RWPE1 (cell line): ENCODE results near the gene FBXO45.
"Not testable (repeated sequence)": the region's sequence is repeated elsewhere in the genome, so short reads cannot be mapped to it uniquely, and the experiment has no call there.

Experiments used
- CTCF ChIA-PET: fragments of 350-600 bp; sonication (Branson Sonifier 250); formaldehyde crosslinking; extraction: SDS; loops from one replicate; lab custom pipeline; 2021; lab: Yijun Ruan, JAX
- POLR2A ChIA-PET: fragments of 400-600 bp; formaldehyde crosslinking; extraction: SDS; loops from one replicate; lab custom pipeline; 2020; ENCODE audit warnings: antibody characterized with exemption; ENCODE audit not compliant: low non-redundant PET; lab: Yijun Ruan, JAX
- DNase-seq: peaks from one replicate; pipeline ENCODE4 v3.0.0; 2012; ENCODE audit warnings: low spot score
- H3K27ac ChIP-seq: fragments of 450-650 bp; 2 replicates; pipeline ENCODE4 v1.5.1; 2017
- TF ChIP-seq, protein P1 (sequence below): fragments of 450-650 bp; conservative IDR thresholded peaks from 2 replicates; pipeline ENCODE4 v1.5.1; 2017; ENCODE audit warnings: low read depth, mild to moderate bottlenecking

The FBXO45 gene

DNA sequence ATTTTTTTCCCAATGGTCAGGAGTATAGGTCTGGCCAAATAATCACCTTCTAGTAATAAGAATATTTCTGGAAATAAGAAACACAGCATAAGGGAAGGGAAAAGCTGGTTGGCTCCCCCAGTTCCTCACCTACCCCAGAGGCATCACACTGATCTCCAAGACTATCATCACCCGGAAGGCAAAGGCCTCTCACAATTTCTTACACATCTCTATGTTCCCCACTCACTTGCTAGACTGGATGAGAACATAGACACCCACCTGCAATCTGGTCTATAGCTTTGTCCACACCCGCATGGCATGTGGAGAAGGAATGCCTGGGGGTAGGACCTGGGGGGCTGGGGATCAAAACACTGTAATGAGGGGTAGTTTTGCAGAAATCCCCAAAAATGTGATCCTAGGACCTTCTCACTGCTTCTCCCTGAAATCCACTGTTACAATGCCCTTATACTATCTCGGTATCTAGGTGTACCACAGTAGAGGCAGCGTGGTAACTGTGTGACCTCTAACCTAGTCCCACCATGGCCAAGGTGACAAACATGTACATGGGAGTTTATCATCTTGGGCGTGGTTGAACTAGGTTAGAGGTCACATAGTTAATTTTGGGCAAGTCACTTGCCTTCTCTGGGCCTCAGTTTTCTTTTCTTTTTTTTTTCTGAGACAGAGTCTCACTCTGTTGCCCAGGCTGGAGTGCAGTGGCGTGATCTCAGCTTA is 41.5 kb downstream of the FBXO45 start:
- CTCF ChIA-PET, result interaction anchor here (0.5 to 3.1 kb wide), 23 partner anchors 13 to 1093 kb away, joined by 3 to 41 read pairs (median 4); no protein-coding TSS in a partner anchor
- TF ChIP-seq, protein P1, sequence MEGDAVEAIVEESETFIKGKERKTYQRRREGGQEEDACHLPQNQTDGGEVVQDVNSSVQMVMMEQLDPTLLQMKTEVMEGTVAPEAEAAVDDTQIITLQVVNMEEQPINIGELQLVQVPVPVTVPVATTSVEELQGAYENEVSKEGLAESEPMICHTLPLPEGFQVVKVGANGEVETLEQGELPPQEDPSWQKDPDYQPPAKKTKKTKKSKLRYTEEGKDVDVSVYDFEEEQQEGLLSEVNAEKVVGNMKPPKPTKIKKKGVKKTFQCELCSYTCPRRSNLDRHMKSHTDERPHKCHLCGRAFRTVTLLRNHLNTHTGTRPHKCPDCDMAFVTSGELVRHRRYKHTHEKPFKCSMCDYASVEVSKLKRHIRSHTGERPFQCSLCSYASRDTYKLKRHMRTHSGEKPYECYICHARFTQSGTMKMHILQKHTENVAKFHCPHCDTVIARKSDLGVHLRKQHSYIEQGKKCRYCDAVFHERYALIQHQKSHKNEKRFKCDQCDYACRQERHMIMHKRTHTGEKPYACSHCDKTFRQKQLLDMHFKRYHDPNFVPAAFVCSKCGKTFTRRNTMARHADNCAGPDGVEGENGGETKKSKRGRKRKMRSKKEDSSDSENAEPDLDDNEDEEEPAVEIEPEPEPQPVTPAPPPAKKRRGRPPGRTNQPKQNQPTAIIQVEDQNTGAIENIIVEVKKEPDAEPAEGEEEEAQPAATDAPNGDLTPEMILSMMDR, result no peak
- POLR2A ChIA-PET, result no interaction called here
- no peak for DNase-seq
- no peak overlapping the region for H3K27ac ChIP-seq

DNA sequence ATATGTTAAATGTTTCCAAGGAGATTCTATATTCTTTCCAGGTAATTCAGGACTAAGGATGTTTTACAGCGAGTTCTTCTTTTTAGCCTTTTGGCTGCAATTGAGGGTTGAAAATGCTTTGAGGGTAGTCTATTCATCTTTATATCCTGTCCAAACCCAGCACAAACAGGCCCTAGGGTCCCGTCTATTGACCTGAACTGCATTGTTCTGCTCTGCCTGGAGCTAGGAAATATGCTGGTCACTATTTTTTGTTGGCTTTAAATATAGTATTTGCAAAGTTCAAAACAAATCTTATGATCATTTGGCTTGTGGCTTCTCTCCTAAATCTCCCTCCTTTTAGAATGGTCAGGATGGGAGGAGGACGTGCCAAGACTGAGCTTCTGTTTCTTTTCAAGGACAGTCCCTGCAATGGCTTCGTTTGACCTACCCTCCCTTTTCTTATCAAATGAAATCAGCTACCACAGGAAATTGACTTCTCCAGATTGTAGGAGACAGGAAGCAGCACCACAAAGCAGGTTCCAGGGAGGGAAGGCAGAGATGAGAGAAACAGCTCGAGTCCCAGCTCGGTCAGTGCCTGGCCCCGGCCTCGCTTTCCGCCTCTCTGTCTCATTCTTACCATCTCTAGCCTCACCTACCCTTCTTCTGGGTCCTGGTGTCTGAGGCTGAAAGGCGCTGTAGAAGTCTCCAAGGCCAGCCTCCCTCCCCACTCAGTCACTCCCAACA is 43.5 kb downstream of the FBXO45 start:
- ChIA-PET CTCF (interaction anchor here (0.7 to 1.7 kb wide), 2 partner anchors 73 to 1062 kb away, joined by 3 to 12 read pairs; no protein-coding TSS in a partner anchor), POLR2A (no interaction called here)
- peak overlapping the region; percentile 41; the same call in 1 of the 2 replicates for H3K27ac ChIP-seq
- TF ChIP-seq, protein P1, result no peak
- DNase-seq, result no peak

DNA sequence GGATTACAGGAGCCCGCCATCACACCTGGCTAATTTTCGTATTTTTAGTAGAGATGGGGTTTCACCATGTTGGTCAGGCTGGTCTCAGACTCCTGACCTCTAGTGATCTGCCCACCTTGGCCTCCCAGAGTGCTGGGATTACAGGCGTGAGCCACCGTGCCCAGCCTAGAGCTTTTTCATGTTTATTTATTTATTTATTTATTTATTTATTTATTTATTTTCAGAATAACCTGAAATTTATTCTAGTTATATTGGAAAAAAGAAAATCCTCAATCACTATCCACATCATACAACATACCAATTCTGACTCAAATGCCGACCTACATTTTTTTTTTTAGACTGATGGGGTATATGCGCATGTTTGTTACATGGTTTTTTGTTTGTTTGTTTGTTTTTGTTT is 46.8 kb downstream of the FBXO45 start:
- DNase-seq, POLR2A ChIA-PET, H3K27ac ChIP-seq: not testable (repeated sequence)
- CTCF ChIA-PET, result interaction anchor here (0.6 to 0.7 kb wide), 2 partner anchors 86 to 100 kb away, joined by 3 to 4 read pairs; no protein-coding TSS in a partner anchor

DNA sequence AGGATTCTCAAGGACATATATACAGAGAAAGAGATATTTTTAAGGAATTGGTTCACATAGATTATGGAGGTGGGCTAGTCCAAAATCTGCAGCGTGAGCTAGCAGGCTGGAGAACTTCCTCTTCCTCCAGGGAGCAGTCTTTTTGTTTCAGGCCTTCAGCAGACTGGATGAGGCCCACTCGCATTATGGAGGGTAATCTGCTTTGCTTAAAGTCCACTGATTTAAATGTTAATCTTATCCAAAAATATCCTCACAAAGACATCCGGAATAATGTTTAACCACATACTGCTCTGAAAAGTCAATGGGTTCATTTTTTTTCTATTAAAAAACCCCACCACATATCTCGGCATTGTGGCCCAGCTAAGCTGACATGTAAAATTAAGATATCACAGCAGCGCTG is 48.8 kb downstream of the FBXO45 start:
- CTCF ChIA-PET, result interaction anchor here (0.6 kb wide), 1 partner anchor 360 kb away, joined by 3 read pairs; no protein-coding TSS in a partner anchor
- POLR2A ChIA-PET, result no interaction called here
- TF ChIP-seq, protein P1, result no peak
- DNase-seq, result no peak
- H3K27ac ChIP-seq, result no peak overlapping the region

DNA sequence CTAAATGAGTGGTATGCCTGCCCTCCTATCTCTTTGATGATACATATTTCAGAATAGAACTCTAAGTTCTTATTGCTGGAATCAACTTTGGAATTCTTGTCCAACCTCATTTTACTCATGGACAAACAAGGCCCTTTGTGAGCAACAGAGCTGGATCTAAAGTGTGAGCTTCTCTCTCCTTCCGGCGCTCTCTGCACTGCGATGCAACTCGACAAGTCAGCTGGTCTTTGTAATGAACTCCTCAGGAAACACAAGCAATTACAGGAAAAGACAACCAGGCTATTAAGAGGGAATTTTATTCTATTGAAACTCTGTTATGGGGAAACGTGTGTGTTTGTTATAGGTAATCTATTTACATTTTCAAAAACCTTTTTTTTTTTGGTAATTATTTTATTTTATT is 50.8 kb downstream of the FBXO45 start:
- ChIA-PET POLR2A (no interaction called here), CTCF (interaction anchor here (0.6 kb wide), 1 partner anchor 210 kb away, joined by 4 read pairs; no protein-coding TSS in a partner anchor)
- no peak for DNase-seq
- TF ChIP-seq, protein P1, result no peak
- no peak overlapping the region for H3K27ac ChIP-seq

DNA sequence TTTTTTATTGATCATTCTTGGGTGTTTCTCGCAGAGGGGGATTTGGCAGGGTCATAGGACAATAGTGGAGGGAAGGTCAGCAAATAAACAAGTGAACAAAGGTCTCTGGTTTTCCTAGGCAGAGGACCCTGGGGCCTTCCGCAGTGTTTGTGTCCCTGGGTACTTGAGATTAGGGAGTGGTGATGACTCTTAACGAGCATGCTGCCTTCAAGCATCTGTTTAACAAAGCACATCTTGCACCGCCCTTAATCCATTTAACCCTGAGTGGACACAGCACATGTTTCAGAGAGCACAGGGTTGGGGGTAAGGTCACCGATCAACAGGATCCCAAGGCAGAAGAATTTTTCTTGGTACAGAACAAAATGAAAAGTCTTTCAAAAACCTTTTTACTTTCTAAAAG is 51.2 kb downstream of the FBXO45 start:
- CTCF ChIA-PET, result interaction anchor here (0.6 kb wide), 1 partner anchor 246 kb away, joined by 4 read pairs; no protein-coding TSS in a partner anchor
- H3K27ac ChIP-seq, POLR2A ChIA-PET, DNase-seq: not testable (repeated sequence)

DNA sequence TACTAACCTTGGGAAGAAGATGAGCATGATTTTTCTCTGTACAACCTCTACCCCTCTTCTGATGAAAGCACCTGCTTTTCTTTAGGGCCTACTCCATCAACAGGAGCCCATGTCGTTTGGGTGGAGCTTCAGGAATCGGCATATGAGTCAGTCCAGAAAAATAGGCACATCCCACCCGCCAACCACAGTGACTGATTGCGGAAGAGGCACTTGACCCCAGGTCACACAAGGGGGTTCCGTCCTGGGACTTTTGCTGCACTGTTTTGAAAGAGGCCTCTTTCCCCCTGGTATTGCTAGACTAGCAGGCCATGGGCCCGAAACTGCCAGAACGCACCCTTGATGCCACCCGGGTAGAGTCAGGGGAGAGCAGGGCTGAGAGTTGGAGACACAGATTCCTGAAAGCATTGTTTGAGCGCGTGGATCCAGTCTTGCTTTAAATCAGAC is 51.7 kb downstream of the FBXO45 start:
- TF ChIP-seq, protein P1, result no peak
- POLR2A ChIA-PET, result no interaction called here
- CTCF ChIA-PET, result interaction anchor here (0.6 kb wide), 1 partner anchor 245 kb away, joined by 4 read pairs; no protein-coding TSS in a partner anchor
- no peak overlapping the region for H3K27ac ChIP-seq
- no peak for DNase-seq
